SHP77 (cell line): Measurements from ENCODE around the gene CRACDL.

Experiments
- DNase-seq, 2 experiments: peaks; one replicate each; lab custom pipeline; 2025; lab: John Stamatoyannopoulos, UW

Gene CRACDL

DNA sequence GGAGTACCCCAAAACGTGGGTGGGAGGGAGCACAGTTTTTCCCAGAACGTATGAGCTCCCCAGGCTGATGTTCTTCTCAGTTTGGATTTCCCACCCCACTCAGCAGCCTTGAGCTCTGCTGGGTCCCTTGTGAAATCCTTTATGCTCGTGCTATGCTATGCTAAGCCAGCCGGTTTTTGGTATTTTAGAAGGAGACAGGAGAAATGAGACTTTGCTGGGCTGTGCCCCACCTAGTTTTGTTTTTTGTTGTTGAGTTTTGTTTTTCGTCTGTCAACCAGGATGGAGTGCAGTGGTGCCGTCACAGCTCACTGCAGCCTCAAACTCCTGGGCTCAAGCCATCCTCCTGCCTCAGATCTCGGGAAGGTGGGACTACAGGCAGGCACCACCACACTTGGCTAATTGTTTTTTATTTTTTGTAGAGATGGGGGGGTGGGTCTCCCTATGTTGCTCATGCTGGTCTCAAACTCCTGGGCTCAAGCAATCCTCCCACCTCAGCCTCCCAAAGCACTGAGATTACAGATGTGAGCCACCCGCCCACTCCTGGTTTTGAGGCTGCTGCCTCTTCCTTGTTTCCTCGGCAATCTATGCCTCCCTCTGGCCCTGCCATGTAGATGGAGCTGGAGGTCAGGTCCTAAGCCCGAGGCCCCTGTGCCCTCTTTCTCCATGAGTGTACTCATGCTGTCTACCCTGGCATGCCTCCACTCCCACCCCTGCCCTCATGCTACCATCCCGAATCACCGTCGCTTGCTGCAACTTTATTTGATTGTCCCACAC, 187.5 kb downstream of the CRACDL start:
- DNase-seq = no peak

GRCh38 chr2:98747888-98748287, 188.1 kb downstream of the CRACDL start:
- no peak for DNase-seq

GRCh38 chr2:98746426-98746825, 189.6 kb downstream of the CRACDL start:
- no peak for DNase-seq

DNA sequence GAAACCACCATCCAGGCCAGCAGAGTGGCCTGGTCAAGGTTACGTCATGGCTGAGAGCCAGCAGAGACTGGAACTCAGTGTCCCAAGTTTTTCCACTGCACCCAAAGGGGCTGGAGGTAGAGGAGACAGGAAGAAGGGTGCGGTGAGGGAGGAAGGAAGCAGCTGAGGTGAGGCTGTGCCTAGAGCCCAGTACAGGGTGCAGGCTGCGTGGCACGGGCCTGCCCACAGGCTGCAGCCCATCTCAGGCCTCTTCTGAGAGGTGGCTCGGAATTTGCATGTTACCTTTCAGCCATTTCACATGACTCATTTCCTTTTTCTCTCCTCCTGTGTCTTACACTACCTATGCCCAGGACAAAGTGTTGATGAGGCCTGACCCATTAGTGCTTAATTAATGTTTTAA, 191.4 kb downstream of the CRACDL start:
- DNase-seq = no peak
